ENCODE measurements around the gene COX6A2. TPM values are rescaled to one million over a fixed set of nuclear protein-coding genes. Genes with fewer than 3 reads are reported as not detected.

The COX6A2 gene
- total RNA-seq, 1 experiment from 2014 or later: not detected

- H3K27ac ChIP-seq (ENCODE audit: low read length): no peak overlapping the region
- intact Hi-C loops (cut with micrococcal nuclease; ENCODE audit: unreplicated experiment) (no loop called here), in situ Hi-C loops (cut with HindIII; ENCODE audit: low pct_unique_long_range_greater_than_20kb, low sequenced_read_pairs) (no loop called here)
- TF ChIP-seq REST (IDR thresholded peaks at IDR 0.05; ENCODE audit: insufficient read depth in 1 of 2, low read depth in 2 of 2, low read length in 1 of 2): no peak
- TF ChIP-seq CTCF (IDR thresholded peaks at IDR 0.05): no peak
- no peak for TF ChIP-seq SIN3A (IDR thresholded peaks at IDR 0.05; ENCODE audit: borderline replicate concordance, insufficient read depth, low read depth, low read length)
- no peak for TF ChIP-seq TCF7L2 (IDR thresholded peaks at IDR 0.05; ENCODE audit: low read depth, low read length)
- TF ChIP-seq POLR2AphosphoS5 (IDR thresholded peaks at IDR 0.05; ENCODE audit: low read depth, low read length): no peak
- H3K4me1 ChIP-seq (ENCODE audit: control insufficient read depth, insufficient read depth, low read length): no peaks in the 10 kb centered on the region; the same call in 1 of the 2 replicates
- BruUV-seq (replicated peaks): no TSS peak
- peaks cover 2% of the 10 kb centered on the region; the same call in 1 of the 2 replicates for H3K36me3 ChIP-seq (ENCODE audit: control insufficient read depth, insufficient read depth, low read length)
- H3K9me3 ChIP-seq (ENCODE audit: control insufficient read depth, insufficient read depth, low read depth, low read length): no peaks in the 10 kb centered on the region
- DNase-seq (ENCODE audit: low read depth, low spot score) (no peak), ATAC-seq (no peak)
- ChIA-PET CTCF (no interaction called here), POLR2A (no interaction called here)
- H3K27me3 ChIP-seq (ENCODE audit: control insufficient read depth, insufficient read depth, low read length): no peaks in the 10 kb centered on the region
- H3K4me3 ChIP-seq (ENCODE audit: low read depth in 2 of 2, low read length in 2 of 2): no peak overlapping the region
Observed at GRCh38 chr16:31401436-31401835, 26.7 kb downstream of the COX6A2 start.

- in situ Hi-C loops (cut with HindIII; ENCODE audit: low pct_unique_long_range_greater_than_20kb, low sequenced_read_pairs): no loop called here
- intact Hi-C loops (cut with micrococcal nuclease; ENCODE audit: unreplicated experiment): no loop called here
- TF ChIP-seq SIN3A (IDR thresholded peaks at IDR 0.05; ENCODE audit: borderline replicate concordance, insufficient read depth, low read depth, low read length): no peak
- TF ChIP-seq CTCF (IDR thresholded peaks at IDR 0.05): no peak
- TF ChIP-seq TCF7L2 (IDR thresholded peaks at IDR 0.05; ENCODE audit: low read depth, low read length): no peak
- Histone ChIP-seq H3K27me3 (ENCODE audit: control insufficient read depth, insufficient read depth, low read length) (no peaks in the 10 kb centered on the region), H3K27ac (ENCODE audit: low read length) (no peak overlapping the region), H3K4me1 (ENCODE audit: control insufficient read depth, insufficient read depth, low read length) (no peaks in the 10 kb centered on the region; the same call in 1 of the 2 replicates), H3K4me3 (ENCODE audit: low read depth in 2 of 2, low read length in 2 of 2) (no peak overlapping the region), H3K9me3 (ENCODE audit: control insufficient read depth, insufficient read depth, low read depth, low read length) (no peaks in the 10 kb centered on the region), H3K36me3 (ENCODE audit: control insufficient read depth, insufficient read depth, low read length) (peaks cover 2% of the 10 kb centered on the region; the same call in 1 of the 2 replicates)
- CTCF ChIA-PET: interaction anchor here (0.6 kb wide), 1 partner anchor 28 kb away, joined by 7 read pairs; no protein-coding TSS in a partner anchor
- DNase-seq (ENCODE audit: low read depth, low spot score): no peak
- BruUV-seq (replicated peaks): no TSS peak
- ATAC-seq: no peak
- POLR2A ChIA-PET: no interaction called here
Observed at GRCh38 chr16:31400191-31400590, 28.0 kb downstream of the COX6A2 start.
